Endothelial cell of umbilical vein (primary cell): ENCODE results near the gene RASAL2. TPM values are rescaled to one million over a fixed set of nuclear protein-coding genes. Genes with fewer than 3 reads are reported as not detected.

Experiments
- BruUV-seq: library from RNA; stranded (reverse); fragments of 400-500 nt; replicated peaks from 2 replicates; lab custom pipeline; 2021; lab: Mats Ljungman, UMichigan
- CTCF ChIA-PET: fragments of 300-600, 350-600 bp; sonication (Branson Sonifier 250); formaldehyde crosslinking; loops from one replicate; lab custom pipeline; 2021; ENCODE audit warnings: antibody characterized with exemption, inconsistent platforms; lab: Charles Lee
- POLR2A ChIA-PET: fragments of 300-600, 350-600 bp; sonication (Branson Sonifier 250); formaldehyde crosslinking; loops from one replicate; lab custom pipeline; 2021; ENCODE audit warnings: antibody characterized with exemption, inconsistent platforms; lab: Charles Lee
- DNase-seq: peaks from one replicate; pipeline ENCODE4 v3.0.0-alpha.2; 2011; ENCODE audit warnings: low read depth, low spot score
- FAIRE-seq: peaks from 2 replicates; lab custom pipeline; 2011; peaks lifted over from hg19 to GRCh38; lab: Jason Lieb, UNC
- H2AFZ ChIP-seq: 2 replicates; pipeline ENCODE4 v1.6.0; 2012; ENCODE audit warnings: low read depth, low read length, control low read depth, inconsistent platforms
- H3K27ac ChIP-seq: 2 replicates; pipeline ENCODE4 v1.5.1; 2011; ENCODE audit warnings: low read depth, mild to moderate bottlenecking, control low read depth, low read length, moderate library complexity; ENCODE audit not compliant: insufficient read depth
- H3K27me3 ChIP-seq, 2 experiments: 2 replicates each; pipeline versions ENCODE4 v1.6.0 to v1.6.1; 2011; ENCODE audit warnings: low read length in 2 of 2, mixed read lengths in 1 of 2; ENCODE audit not compliant: control insufficient read depth in 2 of 2, insufficient read depth in 2 of 2
- H3K36me3 ChIP-seq, 2 experiments: 2 replicates in 1 of 2; 3 replicates in 1 of 2; pipeline ENCODE4 v1.5.1; 2011; ENCODE audit warnings: low read length in 2 of 2, mild to moderate bottlenecking in 1 of 2, moderate library complexity in 1 of 2; ENCODE audit not compliant: control insufficient read depth in 2 of 2, insufficient read depth in 2 of 2; ENCODE audit errors: extremely low read depth in 1 of 2
- H3K4me1 ChIP-seq: 3 replicates; pipeline ENCODE4 v1.5.1; 2011; ENCODE audit warnings: mild to moderate bottlenecking, low read length; ENCODE audit not compliant: control insufficient read depth, insufficient read depth; ENCODE audit errors: extremely low read depth
- H3K4me2 ChIP-seq: 2 replicates; pipeline ENCODE4 v1.6.1; 2011; ENCODE audit warnings: low read length, control low read depth, mixed read lengths; ENCODE audit not compliant: insufficient read depth
- H3K4me3 ChIP-seq, 3 experiments: fragments of 200-600 bp in 1 of 3; sonication (generic), shearing (Covaris generic) in 1 of 3; replicated peaks in 1 of 3; 2 replicates each; pipeline ENCODE4 v1.5.1; 2011 to 2016; ENCODE audit warnings: control low read depth in 3 of 3, low read length in 3 of 3, mild to moderate bottlenecking in 2 of 3, inconsistent platforms in 1 of 3, low read depth in 1 of 3, moderate library complexity in 1 of 3; ENCODE audit not compliant: insufficient read depth in 1 of 3
- H3K79me2 ChIP-seq: 2 replicates; pipeline ENCODE4 v1.6.0; 2012; ENCODE audit warnings: low read length, inconsistent platforms; ENCODE audit not compliant: control insufficient read depth, insufficient read depth
- H3K9ac ChIP-seq: replicated peaks from 2 replicates; pipeline ENCODE3; 2011; ENCODE audit warnings: low read length, control low read depth; ENCODE audit not compliant: insufficient read depth; ENCODE audit errors: extremely low read depth
- H3K9me1 ChIP-seq: replicated peaks from 3 replicates; pipeline ENCODE4 v1.6.0; 2011; ENCODE audit warnings: mild to moderate bottlenecking, low read length; ENCODE audit not compliant: control insufficient read depth, insufficient read depth; ENCODE audit errors: extremely low read depth
- H3K9me3 ChIP-seq: replicated peaks from 2 replicates; pipeline ENCODE4 v1.5.1; 2012; ENCODE audit warnings: low read length, inconsistent platforms; ENCODE audit not compliant: control insufficient read depth, insufficient read depth
- H4K20me1 ChIP-seq: replicated peaks from 2 replicates; pipeline ENCODE3; 2011; ENCODE audit warnings: mild to moderate bottlenecking, low read length; ENCODE audit not compliant: control insufficient read depth, insufficient read depth; ENCODE audit errors: extremely low read depth
- CTCF ChIP-seq, 2 donors: IDR thresholded peaks; 1 replicate in 1 of 2; 2 replicates in 1 of 2; pipeline ENCODE4 v1.5.1; 2011; ENCODE audit warnings: low read length in 2 of 2, mild to moderate bottlenecking in 2 of 2, moderate library complexity in 2 of 2, control low read depth in 1 of 2, inconsistent platforms in 1 of 2, low read depth in 1 of 2; ENCODE audit not compliant: insufficient read depth in 1 of 2; ENCODE audit errors: extremely low read depth in 1 of 2
- EZH2 ChIP-seq: IDR thresholded peaks from 2 replicates; pipeline ENCODE4 v1.6.1; 2012; ENCODE audit warnings: borderline replicate concordance, low read depth, mild to moderate bottlenecking, moderate library complexity, low read length, inconsistent platforms; ENCODE audit not compliant: severe bottlenecking
- FOS ChIP-seq: IDR thresholded peaks from 2 replicates; pipeline ENCODE4 v1.6.1; 2011; ENCODE audit warnings: mild to moderate bottlenecking, low read length, moderate library complexity, borderline replicate concordance; ENCODE audit not compliant: insufficient read depth
- GATA2 ChIP-seq: IDR thresholded peaks from 2 replicates; pipeline ENCODE4 v1.7.0; 2011; ENCODE audit warnings: low read depth, mild to moderate bottlenecking, moderate library complexity, mixed read lengths, low read length; ENCODE audit not compliant: insufficient read length, insufficient read depth
- JUN ChIP-seq: IDR thresholded peaks from 2 replicates; pipeline ENCODE4 v1.6.1; 2011; ENCODE audit warnings: borderline replicate concordance, low read depth; ENCODE audit not compliant: insufficient read length, insufficient read depth
- MAX ChIP-seq: IDR thresholded peaks from 2 replicates; pipeline ENCODE4 v1.6.1; 2011; ENCODE audit not compliant: insufficient read depth, insufficient read length
- MYC ChIP-seq: IDR thresholded peaks from one replicate; pipeline ENCODE4 v1.6.1; 2011; ENCODE audit warnings: mild to moderate bottlenecking, low read depth, low read length
- POLR2AphosphoS5 ChIP-seq: IDR thresholded peaks from 2 replicates; pipeline ENCODE4 v1.6.1; 2012; ENCODE audit warnings: low read depth, mild to moderate bottlenecking, control low read depth, low read length, moderate library complexity; ENCODE audit not compliant: insufficient read depth
- dilution Hi-C: fragments of 300-500 bp; cut with MboI; formaldehyde crosslinking; loops from one replicate; pipeline ENCODE4 v1.15.0; 2019; ENCODE audit warnings: low sequenced_read_pairs; ENCODE audit not compliant: extremely low pct_ligation_motif_present
- intact Hi-C: fragments of 100-400 bp; cut with micrococcal nuclease; formaldehyde crosslinking; loops from one replicate; pipeline ENCODE4 v1.10.0; 2022
- polyA plus RNA-seq, 4 experiments: library from polyadenylated mRNA; depleted of rRNA in 3 of 4; stranded (reverse) in 3 of 4; unstranded in 1 of 4; fragments of >200 nt; gene quantifications; 2 replicates each; pipeline versions ENCODE4 v1.2.1 to v1.2.3, GENCODE V29; 2011 to 2012; ENCODE audit warnings: missing spikeins in 1 of 4
- total RNA-seq: library from RNA; stranded (reverse); gene quantifications from 2 replicates; pipeline ENCODE4 v1.2.3, GENCODE V29; 2021

The RASAL2 gene
- total and polyA plus RNA-seq, 2 donors (not counting 3 experiments of a cell fraction or from before 2014, with no cell fraction given): 12.5 to 15.5 TPM

GRCh38 chr1:178278916-178279686, 185.2 kb downstream of the RASAL2 start:
- Histone ChIP-seq H3K79me2 (no peaks in the 10 kb centered on the region), H4K20me1 (no peaks in the 10 kb centered on the region), H2AFZ (no peak overlapping the region), H3K4me3 (no peak overlapping the region), H3K4me2 (no peak overlapping the region), H3K27ac (no peak overlapping the region), H3K9me3 (no peaks in the 10 kb centered on the region), H3K4me1 (peaks cover 14% of the 10 kb centered on the region), H3K36me3 (no peaks in the 10 kb centered on the region), H3K9me1 (no peaks in the 10 kb centered on the region), H3K9ac (no peak overlapping the region), H3K27me3 (no peaks in the 10 kb centered on the region)
- CTCF ChIA-PET: interaction anchor here (5.2 kb wide), 1 partner anchor 247 kb away, joined by 23 read pairs; no protein-coding TSS in a partner anchor
- intact Hi-C loops: no loop called here
- dilution Hi-C loops: no loop called here
- DNase-seq (no peak), FAIRE-seq (no peak)
- POLR2A ChIA-PET: no interaction called here
- BruUV-seq: no TSS peak
- TF ChIP-seq MYC: no peak
- no peak for TF ChIP-seq EZH2
- TF ChIP-seq POLR2AphosphoS5: no peak
- TF ChIP-seq CTCF (IDR thresholded peaks at IDR 0.05; ENCODE audit: extremely low read depth in 1 of 2, insufficient read depth in 1 of 2, low read depth in 1 of 2, low read length in 2 of 2): no peak
- no peak for TF ChIP-seq MAX
- no peak for TF ChIP-seq FOS
- TF ChIP-seq JUN: no peak
- no peak for TF ChIP-seq GATA2
